Kidney (tissue), 14 donors: ENCODE results near the gene SLC46A3. TPM values are rescaled to one million over a fixed set of nuclear protein-coding genes. Genes with fewer than 3 reads are reported as not detected.
"Not testable (repeated sequence)": the region's sequence is repeated elsewhere in the genome, so short reads cannot be mapped to it uniquely, and the experiment has no call there.

ENCODE experiments used
- DNase-seq, 5 donors: peaks; one replicate each; pipeline ENCODE4 v3.0.0-alpha.2; 2013 to 2020
- FAIRE-seq: peaks from 2 replicates; lab custom pipeline; 2012; peaks lifted over from hg19 to GRCh38; lab: Jason Lieb, UNC
- H3K27ac ChIP-seq, 2 donors: one replicate each; pipeline ENCODE4 v1.7.0; 2013; ENCODE audit warnings: low read depth in 2 of 2, low read length in 2 of 2, inconsistent platforms in 1 of 2
- H3K27me3 ChIP-seq: one replicate; pipeline ENCODE4 v1.7.1; 2013; ENCODE audit warnings: low read length, inconsistent platforms; ENCODE audit not compliant: control insufficient read depth, insufficient read depth
- H3K36me3 ChIP-seq, 3 donors: one replicate each; pipeline versions ENCODE4 v1.7.0 to v1.7.1; 2013; ENCODE audit warnings: low read length in 3 of 3, control low read depth in 1 of 3, inconsistent platforms in 1 of 3; ENCODE audit not compliant: insufficient read depth in 3 of 3, control insufficient read depth in 2 of 3
- H3K4me1 ChIP-seq, 3 donors: one replicate each; pipeline versions ENCODE4 v1.7.0 to v1.7.1; 2013; ENCODE audit warnings: low read length in 3 of 3, inconsistent platforms in 1 of 3, low read depth in 1 of 3; ENCODE audit not compliant: control insufficient read depth in 2 of 3, insufficient read depth in 2 of 3
- H3K4me3 ChIP-seq, 3 donors: one replicate each; pipeline versions ENCODE4 v1.7.0 to v1.8.1; 2013; ENCODE audit warnings: low read length in 3 of 3, control low read depth in 1 of 3, inconsistent platforms in 1 of 3
- H3K9ac ChIP-seq, 3 donors: one replicate each; pipeline versions ENCODE4 v1.7.0 to v1.7.1; 2013; ENCODE audit warnings: low read length in 3 of 3, control low read depth in 1 of 3, inconsistent platforms in 1 of 3
- H3K9me3 ChIP-seq, 3 donors: one replicate each; pipeline versions ENCODE4 v1.7.0 to v1.7.1; 2013; ENCODE audit warnings: low read length in 3 of 3, control low read depth in 1 of 3, inconsistent platforms in 1 of 3; ENCODE audit not compliant: control insufficient read depth in 2 of 3, insufficient read depth in 1 of 3
- CTCF ChIP-seq: IDR thresholded peaks from 3 replicates; pipeline ENCODE4 v1.5.1; 2012; ENCODE audit warnings: mild to moderate bottlenecking, moderate library complexity, borderline replicate concordance; ENCODE audit not compliant: insufficient read depth; ENCODE audit errors: extremely low read depth
- intact Hi-C: fragments of 100-400 bp; cut with DNase I; formaldehyde crosslinking; loops from one replicate; pipeline ENCODE4 v1.11.1; 2022
- polyA plus RNA-seq: library from polyadenylated mRNA; stranded (reverse); fragments of 350-450 nt; fragmentation: Illumina TruSeq; extraction: RNeasy Lipid Tissue Mini Kit (QIAGEN cat#74804); gene quantifications from one replicate; pipeline ENCODE4 v1.2.3, GENCODE V29; 2014; ENCODE audit warnings: low read depth, low replicate concordance; ENCODE audit not compliant: insufficient read depth
- total RNA-seq: library from RNA; stranded (reverse); fragmentation: NEBNext Ultra II Directional; extraction: Animal tissue kit (Norgen Biotek cat#: 25700); gene quantifications from one replicate; pipeline ENCODE4 v1.2.1, GENCODE V29; 2021
- donor health status: control.
- donor health status: control.
- donor health status: control.
- donor health status: control.
- donor health status: control.
- donor health status: DM: yes; HTN: yes; CAD: no.
- donor health status: Normal renal cell carcinoma (clear cell type).

The SLC46A3 gene
- total and polyA plus RNA-seq, 2 donors from 2014 or later, result 16.7 to 30.0 TPM

GRCh38 chr13:28743499-28744083 lies 24.8 kb upstream of the SLC46A3 start:
- H3K9ac ChIP-seq, result no peak overlapping the region
- H3K27ac ChIP-seq, result no peak overlapping the region
- H3K27me3 ChIP-seq, result no peaks in the 10 kb centered on the region
- no peaks in the 10 kb centered on the region for H3K9me3 ChIP-seq
- TF ChIP-seq CTCF, result no peak
- no peak for DNase-seq
- no peak for FAIRE-seq
- H3K4me1 ChIP-seq, result no peaks in the 10 kb centered on the region
- H3K4me3 ChIP-seq, result no peak overlapping the region
- H3K36me3 ChIP-seq, result no peaks in the 10 kb centered on the region
- intact Hi-C loops, result no loop called here

- H3K9me3 ChIP-seq, result no peaks in the 10 kb centered on the region
- H3K27ac ChIP-seq, result no peak overlapping the region
- no peaks in the 10 kb centered on the region for H3K27me3 ChIP-seq
- TF ChIP-seq CTCF, result no peak
- DNase-seq (no peak), FAIRE-seq (no peak)
- intact Hi-C loops, result no loop called here
- no peaks in the 10 kb centered on the region for H3K36me3 ChIP-seq
- no peaks in the 10 kb centered on the region for H3K4me1 ChIP-seq
- H3K4me3 ChIP-seq, result no peak overlapping the region
- H3K9ac ChIP-seq, result no peak overlapping the region
Observed at GRCh38 chr13:28743020-28743419, 24.2 kb upstream of the SLC46A3 start.

- H3K27me3 ChIP-seq, FAIRE-seq, H3K4me3 ChIP-seq, H3K9ac ChIP-seq, intact Hi-C loops, H3K36me3 ChIP-seq, H3K27ac ChIP-seq, DNase-seq, H3K4me1 ChIP-seq, H3K9me3 ChIP-seq: not testable (repeated sequence)
Observed at GRCh38 chr13:28742445-28742844, 23.7 kb upstream of the SLC46A3 start.

- intact Hi-C loops, result no loop called here
- H3K4me3 ChIP-seq, result no peak overlapping the region
- H3K36me3 ChIP-seq, result no peaks in the 10 kb centered on the region
- no peaks in the 10 kb centered on the region for H3K4me1 ChIP-seq
- no peak for DNase-seq
- no peaks in the 10 kb centered on the region for H3K27me3 ChIP-seq
- no peak for TF ChIP-seq CTCF
- FAIRE-seq, result no peak
- no peak overlapping the region for H3K9ac ChIP-seq
- H3K9me3 ChIP-seq, result no peaks in the 10 kb centered on the region
- H3K27ac ChIP-seq, result no peak overlapping the region
Observed at GRCh38 chr13:28741084-28741491, 22.3 kb upstream of the SLC46A3 start.
